HG03469 (cell line): ENCODE measurements around the gene CNNM1.

ENCODE experiments used
- ATAC-seq: cut with Tn5 transposase; IDR thresholded peaks from one replicate; pipeline ENCODE4 v1.9.1; 2021; ENCODE audit warnings: mild to moderate bottlenecking, moderate library complexity, moderate number of reproducible peaks; ENCODE audit not compliant: unreplicated experiment

The CNNM1 gene

DNA sequence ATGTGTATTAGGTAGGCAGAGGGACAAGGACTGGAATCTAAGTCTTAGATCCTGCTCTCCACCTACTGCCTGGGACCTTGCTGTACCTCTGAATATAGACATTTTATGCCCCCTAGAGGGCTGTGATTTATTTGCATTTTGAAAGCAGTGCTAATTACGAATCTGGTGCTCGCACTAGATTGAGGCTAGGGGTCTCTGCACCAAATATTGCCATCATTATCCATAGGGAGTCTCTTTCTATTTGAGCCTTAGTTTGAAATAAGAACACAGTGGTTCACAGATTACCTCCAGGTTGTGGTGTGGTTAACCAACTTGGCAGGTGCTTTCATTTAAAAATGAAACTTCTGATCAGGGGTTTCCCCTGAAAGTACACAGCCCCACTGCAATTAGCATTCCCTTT is 41.8 kb downstream of the CNNM1 start:
- peak; percentile 57 for ATAC-seq

DNA sequence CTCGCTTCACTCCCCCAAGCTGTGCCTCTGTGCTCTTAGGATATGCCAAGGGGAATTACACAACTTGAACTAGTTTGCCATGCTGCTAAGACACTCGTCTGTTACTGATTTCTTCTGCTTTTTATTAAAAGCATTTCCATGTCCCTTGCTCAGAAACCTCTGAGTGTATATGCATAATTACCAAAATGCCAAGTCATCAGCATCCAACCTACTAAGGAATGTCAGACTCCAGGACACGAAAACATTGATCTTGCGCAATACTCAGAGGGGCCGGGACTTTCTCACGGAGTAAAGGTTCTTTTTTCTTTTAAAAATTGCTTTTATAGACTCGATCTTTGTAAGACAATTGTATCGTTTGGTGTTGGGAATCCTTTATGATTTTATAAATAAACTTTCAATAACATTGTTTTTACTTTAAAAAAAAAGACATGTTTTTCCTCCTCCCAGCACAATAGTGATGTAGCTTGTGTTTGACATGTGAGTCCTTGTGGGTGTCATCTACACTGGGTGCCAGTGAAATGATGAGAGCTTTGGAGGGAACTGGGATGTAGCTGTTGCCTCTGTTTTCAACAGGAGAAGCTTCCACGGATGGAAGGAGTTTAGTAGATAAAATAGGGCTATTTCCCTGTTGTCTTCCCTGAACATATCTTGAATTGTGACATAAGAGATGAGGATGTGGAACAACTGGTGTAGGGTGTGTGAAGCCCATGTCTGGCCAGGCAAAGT is 43.6 kb downstream of the CNNM1 start:
- ATAC-seq = no peak

DNA sequence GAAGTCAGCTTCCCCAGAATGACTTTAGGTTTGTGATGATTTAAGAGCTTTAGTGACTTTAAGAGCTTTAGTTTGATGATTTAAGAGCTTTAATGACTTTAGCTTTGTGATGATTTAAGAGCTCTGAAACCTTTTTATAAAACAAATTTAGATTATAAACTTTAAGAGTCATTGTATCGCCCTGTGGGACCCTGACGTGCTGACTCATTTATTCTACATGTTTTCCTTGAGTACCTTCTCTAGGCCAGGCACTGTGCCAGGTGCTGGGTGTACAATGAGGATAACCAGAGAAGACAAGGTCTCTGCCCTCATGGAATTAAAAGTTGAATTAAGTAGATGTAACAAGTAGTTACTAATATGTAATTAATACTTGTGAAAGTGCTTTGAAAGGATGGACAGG is 45.4 kb downstream of the CNNM1 start:
- ATAC-seq = no peak

DNA sequence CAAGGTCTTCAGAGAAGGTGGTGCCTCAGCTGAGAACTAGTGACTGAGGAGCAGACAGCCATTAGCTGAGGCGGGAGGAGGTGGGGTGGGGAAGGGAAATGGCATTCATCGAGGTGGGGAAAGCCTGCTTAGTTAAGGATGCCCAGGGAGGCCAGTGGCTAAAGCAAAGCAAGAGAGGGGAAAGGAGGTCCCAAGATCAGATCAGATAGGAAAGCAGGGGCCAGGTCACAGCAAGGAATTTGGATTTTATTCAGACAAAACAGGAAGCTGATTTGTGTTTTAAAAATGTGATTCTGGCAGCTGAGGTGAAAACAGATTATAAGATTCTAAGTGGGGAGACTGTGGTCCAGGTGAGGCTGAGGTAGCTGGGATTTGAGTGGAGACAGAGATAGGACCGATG is 45.8 kb downstream of the CNNM1 start:
- no peak for ATAC-seq

DNA sequence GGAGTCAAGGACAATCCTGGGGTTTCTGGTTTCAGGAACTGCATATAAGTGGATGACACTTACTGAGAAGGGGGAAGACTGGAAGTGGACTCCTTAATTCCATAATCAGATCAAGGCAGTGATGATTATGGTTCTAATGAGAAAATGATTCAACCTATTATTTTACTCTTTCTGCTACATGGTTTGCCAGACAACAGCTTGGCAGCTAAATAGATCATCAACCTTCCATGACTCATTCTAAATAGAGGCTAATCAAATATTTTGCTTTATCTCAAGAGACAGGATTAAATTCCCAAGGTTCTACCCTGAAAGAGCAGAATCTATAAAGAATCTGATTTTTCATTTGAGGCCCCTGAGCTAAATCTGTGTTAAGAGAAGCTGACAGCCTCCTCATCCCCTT is 46.3 kb downstream of the CNNM1 start:
- no peak for ATAC-seq

GRCh38 chr10:99382176-99382575 is 53.0 kb downstream of the CNNM1 start:
- ATAC-seq = no peak

- ATAC-seq = no peak
These were observed 57.9 kb downstream of the CNNM1 start for GRCh38 chr10:99387071-99387470.

DNA sequence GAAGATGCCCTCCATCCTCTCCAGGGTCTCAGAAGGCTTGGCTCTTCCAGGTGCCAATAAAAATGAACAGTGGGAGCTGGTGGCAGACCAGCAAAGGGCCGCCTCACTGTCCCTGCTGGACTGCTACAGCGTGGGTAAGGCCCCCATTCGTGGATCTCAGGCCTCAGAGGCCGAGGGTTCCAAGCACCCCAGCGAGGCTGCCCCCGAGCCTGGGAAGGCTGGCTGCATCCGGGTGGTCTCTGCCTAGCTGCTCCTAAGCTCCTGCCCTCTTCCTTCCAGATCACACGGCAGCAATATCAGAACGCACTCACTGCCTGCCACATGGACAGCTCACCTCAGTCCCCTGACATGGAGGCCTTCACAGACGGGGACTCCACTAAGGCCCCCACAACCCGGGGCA is 58.4 kb downstream of the CNNM1 start:
- no peak for ATAC-seq

DNA sequence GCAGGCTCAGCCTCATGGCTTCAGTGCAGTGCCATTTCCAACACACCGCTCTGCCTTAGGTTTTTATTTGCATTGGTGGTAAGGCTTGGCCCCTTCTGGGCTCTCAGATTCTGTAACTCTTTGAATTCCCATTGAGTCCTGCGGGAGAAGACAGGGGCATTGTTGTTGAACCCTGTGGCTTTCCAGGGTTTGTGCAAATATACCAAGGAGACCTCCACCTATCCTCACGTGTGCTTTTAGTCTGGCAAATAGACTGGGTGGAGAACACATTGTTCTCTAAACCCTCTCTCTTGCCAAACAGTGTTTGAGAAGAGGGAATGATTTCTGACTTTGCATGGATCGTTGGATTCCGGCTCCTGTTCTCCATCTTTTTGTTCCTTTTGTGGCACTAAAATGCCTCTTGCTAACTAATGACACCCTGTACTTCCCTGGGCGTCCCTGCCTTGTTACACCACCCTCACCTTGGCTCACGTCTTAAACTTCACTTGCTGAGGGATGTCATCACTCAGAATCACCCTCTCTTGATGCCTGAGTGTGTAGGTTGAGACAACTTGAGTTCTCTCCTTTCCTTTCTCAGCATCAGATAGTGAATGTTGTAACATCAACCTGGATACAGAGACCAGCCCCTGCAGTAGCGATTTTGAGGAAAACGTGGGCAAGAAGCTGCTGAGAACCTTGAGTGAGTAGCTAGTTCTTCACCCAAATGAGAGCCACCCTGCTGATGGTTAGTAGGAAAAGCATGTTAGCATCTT is 60.7 kb downstream of the CNNM1 start:
- no peak for ATAC-seq

DNA sequence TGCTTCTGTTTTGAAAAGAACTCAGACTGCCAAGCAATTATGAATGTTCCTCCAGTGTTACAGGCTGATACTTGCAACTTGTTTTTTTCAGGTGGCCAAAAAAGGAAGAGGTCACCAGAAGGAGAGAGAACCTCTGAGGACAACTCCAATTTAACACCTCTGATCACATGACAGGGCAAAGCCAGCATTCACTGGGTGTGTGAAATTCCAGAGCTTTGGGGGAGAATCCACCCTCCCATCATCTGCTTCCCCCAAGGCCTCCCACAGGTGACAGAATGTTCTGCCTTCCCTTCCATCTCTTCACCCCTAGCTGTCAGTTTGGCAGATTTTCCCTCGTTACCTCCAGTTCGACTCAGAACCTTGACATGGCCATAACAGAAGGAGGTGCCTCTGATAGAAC is 62.2 kb downstream of the CNNM1 start:
- no peak for ATAC-seq

DNA sequence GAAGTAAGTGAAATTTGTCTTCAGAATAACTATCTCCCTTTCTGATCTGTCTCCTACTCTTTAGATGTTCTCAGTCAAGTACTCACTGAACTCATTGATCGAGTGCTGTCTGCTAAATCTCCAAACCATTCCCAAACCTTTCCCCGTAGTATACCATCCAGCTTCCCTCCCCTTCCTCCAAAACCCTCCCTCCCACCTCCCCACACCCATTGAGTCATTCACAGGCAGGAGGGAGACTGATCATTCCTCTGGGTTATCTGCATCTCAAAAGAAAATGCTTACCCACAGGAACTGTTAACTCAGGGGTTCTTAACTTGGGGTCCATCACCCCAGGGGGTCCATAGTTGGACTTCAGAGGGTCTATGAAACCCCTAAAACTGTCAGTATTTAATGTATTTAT is 63.9 kb downstream of the CNNM1 start:
- ATAC-seq = no peak

- no peak for ATAC-seq
These were observed 64.5 kb downstream of the CNNM1 start for GRCh38 chr10:99393683-99394082.

GRCh38 chr10:99394256-99394655 is 65.1 kb downstream of the CNNM1 start:
- no peak for ATAC-seq

DNA sequence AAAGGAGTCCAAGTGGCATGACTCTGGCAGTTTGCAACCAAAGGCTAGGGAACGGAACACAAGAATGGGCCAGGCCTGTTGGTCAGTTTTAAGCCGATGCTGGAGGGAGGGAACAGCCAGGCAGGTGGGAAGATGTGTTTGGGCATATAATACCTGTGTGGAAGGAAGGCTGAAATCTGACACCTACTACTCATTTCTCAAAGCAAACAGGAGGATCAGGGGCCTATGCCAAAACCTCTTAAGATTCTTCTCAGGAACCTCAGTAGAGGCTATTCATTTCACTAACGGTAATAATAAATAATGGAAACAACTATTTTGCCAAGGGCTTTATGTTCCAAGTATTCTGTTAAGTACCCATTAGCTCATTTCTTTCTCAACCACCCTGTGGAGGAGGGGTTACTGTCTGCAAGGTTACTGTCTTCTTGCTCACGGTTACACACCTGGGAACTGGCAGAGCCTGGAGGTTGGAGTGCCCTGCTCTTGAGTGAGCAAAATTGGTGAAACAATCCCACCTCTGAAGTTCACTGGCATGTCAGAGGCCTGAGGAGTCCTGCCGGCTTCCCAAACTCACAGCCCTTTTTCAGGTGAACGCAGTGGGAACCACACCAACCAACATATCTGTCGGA is 65.7 kb downstream of the CNNM1 start:
- ATAC-seq = no peak

DNA sequence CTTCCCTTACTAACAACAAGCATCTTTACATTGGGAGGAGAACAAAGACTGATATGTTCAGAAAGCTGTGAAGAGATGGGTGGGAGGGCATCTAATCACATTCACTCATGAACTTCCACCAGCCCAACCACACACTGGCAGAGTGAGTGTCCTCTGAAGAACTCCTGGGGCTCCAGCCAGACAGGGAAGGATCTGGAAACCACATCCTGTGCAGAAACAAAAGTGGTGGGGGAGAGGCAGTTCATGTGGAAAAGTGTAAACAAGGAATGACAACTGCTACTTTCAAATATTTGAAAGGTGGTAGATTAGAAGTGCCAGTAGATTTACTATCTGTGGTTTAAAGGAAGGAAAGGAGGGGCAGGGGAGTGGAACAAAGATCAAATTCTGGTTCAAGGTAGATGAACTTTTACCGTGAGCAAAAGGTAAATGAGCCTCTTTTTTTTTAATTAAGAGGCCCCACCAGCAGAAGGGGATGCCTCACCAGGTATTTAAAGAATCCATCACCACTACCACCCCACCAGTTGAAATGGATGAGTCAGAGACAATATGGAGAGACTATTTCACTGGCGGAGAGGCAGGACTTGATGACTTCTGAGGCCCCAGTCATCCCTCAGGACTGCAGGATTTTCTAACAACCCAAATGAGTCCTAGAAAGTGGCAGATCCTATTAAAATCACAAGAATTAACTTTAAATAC is 66.7 kb downstream of the CNNM1 start:
- ATAC-seq = no peak

GRCh38 chr10:99396471-99396870 is 67.3 kb downstream of the CNNM1 start:
- no peak for ATAC-seq

DNA sequence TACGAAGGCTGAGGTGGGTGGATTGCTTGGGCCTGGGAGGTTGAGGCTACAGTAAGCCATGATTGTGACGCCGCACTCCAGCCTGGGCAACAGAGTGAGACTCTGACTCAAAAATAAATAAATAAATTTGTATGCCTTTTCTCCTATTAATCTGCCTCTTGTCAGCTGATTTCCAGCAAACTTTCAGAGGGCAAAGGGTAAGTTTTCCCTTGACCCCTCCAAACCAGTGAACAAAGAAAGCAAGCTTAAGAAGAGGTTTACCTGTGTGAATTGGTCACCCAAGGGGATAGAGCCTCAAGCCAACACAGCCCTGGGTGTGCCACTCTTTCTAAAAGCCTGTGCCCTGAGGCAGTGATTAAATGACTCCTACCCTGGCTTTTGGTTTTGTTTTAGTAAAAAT is 70.5 kb downstream of the CNNM1 start:
- ATAC-seq = no peak

GRCh38 chr10:99403674-99404073 is 74.5 kb downstream of the CNNM1 start:
- no peak for ATAC-seq

GRCh38 chr10:99406149-99406548 is 77.0 kb downstream of the CNNM1 start:
- no peak for ATAC-seq

GRCh38 chr10:99410146-99410545 is 81.0 kb downstream of the CNNM1 start:
- no peak for ATAC-seq

DNA sequence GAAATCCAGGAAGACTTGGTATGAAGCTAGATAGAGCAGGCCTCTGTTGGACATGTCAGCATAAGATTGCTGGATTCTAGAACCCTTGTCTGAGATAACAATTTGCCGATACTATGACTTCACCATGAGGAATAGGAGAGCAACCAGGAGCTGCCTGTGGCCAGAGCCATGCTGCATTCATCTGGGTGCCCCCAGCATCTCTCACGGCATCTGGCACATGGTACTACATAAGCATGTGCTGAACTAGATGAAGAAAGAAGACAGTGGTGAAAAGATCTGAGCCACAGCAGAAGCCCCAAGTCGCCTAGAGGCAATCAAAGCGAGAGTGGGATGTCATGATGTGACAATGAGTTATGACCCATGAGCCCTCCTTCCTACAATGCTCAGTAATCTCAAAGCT is 81.7 kb downstream of the CNNM1 start:
- no peak for ATAC-seq

DNA sequence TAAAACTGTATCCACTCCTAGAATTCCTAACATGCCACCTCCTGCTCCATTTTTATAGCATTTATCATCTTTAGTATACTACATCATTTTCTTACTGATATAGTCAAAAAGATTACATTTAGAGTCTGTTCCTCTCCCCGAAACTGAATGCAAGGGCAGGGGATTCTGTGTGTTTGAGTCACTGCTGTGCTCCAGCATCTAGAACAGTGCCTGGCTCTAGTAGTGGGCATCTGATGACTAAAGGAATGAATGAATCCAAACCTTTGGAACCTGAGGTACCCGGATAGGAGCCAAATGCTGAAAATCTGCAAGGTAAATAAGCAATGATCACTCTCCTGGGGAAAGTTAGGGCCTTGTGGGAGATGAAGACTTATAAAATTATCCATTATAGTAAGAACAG is 82.4 kb downstream of the CNNM1 start:
- no peak for ATAC-seq
